ENCODE measurements around the gene EFHC1. TPM values are rescaled to one million over a fixed set of nuclear protein-coding genes. Genes with fewer than 3 reads are reported as not detected.

The EFHC1 gene
- total RNA-seq, 1 experiment from 2014 or later, result 12.4 TPM

GRCh38 chr6:52503323-52503747 lies 83.2 kb downstream of the EFHC1 start:
- intact Hi-C loops (cut with micrococcal nuclease), result loop anchor here (5.0 kb wide), 1 partner anchor 159 kb away; no protein-coding TSS in a partner anchor
- H3K27me3 ChIP-seq (ENCODE audit: insufficient read depth, low read length), result no peaks in the 10 kb centered on the region
- no TSS peak for BruUV-seq (replicated peaks)
- peak; percentile 1 for ATAC-seq
- ChIA-PET POLR2A (interaction anchor here (1.3 to 1.6 kb wide), 2 partner anchors 11 to 12 kb away, joined by 4 to 5 read pairs; no protein-coding TSS in a partner anchor), CTCF (interaction anchor here (1.3 kb wide), 2 partner anchors 12 to 86 kb away, joined by 5 to 6 read pairs; no protein-coding TSS in a partner anchor), RAD21 (ENCODE audit: low non-redundant PET in 1 of 2, low total read pairs in 2 of 2, uncharacterized antibody in 2 of 2, unreplicated experiment in 2 of 2) (interaction anchor here (0.7 to 1.1 kb wide), 2 partner anchors 22 to 149 kb away, joined by 3 to 4 read pairs; no protein-coding TSS in a partner anchor)
- H3K4me3 ChIP-seq (replicated peaks in 1 of 2; ENCODE audit: low read depth in 1 of 2, low read length in 2 of 2), result peak overlapping the region in 1 of 2 experiments; percentile 35; a peak in 2 of 4 replicates
- no peaks in the 10 kb centered on the region for H3K9me2 ChIP-seq (ENCODE audit: insufficient read depth)
- H3K4me1 ChIP-seq (ENCODE audit: control insufficient read depth in 1 of 2, insufficient read depth in 2 of 2, low read length in 2 of 2), result peaks cover 27 to 41% of the 10 kb centered on the region in 2 experiments
- peak overlapping the region; percentile 77 for H3K4me2 ChIP-seq (ENCODE audit: low read length)
- no peak overlapping the region for H2AFZ ChIP-seq (ENCODE audit: low read depth, low read length, poor library complexity, severe bottlenecking)
- DNase-seq (ENCODE audit: low read depth, low spot score), result no peak
- no peak for TF ChIP-seq CEBPB (IDR thresholded peaks at IDR 0.05; ENCODE audit: low read depth)
- TF ChIP-seq ELF1 (IDR thresholded peaks at IDR 0.05; ENCODE audit: borderline replicate concordance, low read depth), result no peak
- TF ChIP-seq ATF3 (IDR thresholded peaks at IDR 0.05), result no peak
- TF ChIP-seq POLR2A (IDR thresholded peaks at IDR 0.05; ENCODE audit: borderline replicate concordance, extremely low read depth, insufficient read depth, insufficient read length), result no peak
- no peak for TF ChIP-seq JUND (IDR thresholded peaks at IDR 0.05)
- no peak for TF ChIP-seq CBX3 (IDR thresholded peaks at IDR 0.05; ENCODE audit: low read depth)
- TF ChIP-seq MAX (IDR thresholded peaks at IDR 0.05), result no peak
- no peak for TF ChIP-seq ZFX (IDR thresholded peaks at IDR 0.05)
- no peak for TF ChIP-seq EZH2 (IDR thresholded peaks at IDR 0.05)
- peak overlapping the region; percentile 66 for H3K9ac ChIP-seq (ENCODE audit: low read length)
- H3K9me3 ChIP-seq (ENCODE audit: control insufficient read depth in 1 of 2, insufficient read depth in 1 of 2, low read depth in 1 of 2, low read length in 2 of 2), result no peaks in the 10 kb centered on the region
- peak overlapping the region; percentile 76 for H3K27ac ChIP-seq (ENCODE audit: low read depth, low read length)
- H3K36me3 ChIP-seq (ENCODE audit: control insufficient read depth in 1 of 2, insufficient read depth in 2 of 2, low read length in 2 of 2), result peaks cover 3 to 15% of the 10 kb centered on the region in 2 experiments; a peak in 2 of 4 replicates
- H3K79me2 ChIP-seq (ENCODE audit: insufficient read depth, low read length), result no peaks in the 10 kb centered on the region
- H4K20me1 ChIP-seq (ENCODE audit: insufficient read depth), result no peaks in the 10 kb centered on the region

Data from HCT116 (cell line).